ENCODE data around the gene PLD1. TPM values are rescaled to one million over a fixed set of nuclear protein-coding genes. Genes with fewer than 3 reads are reported as not detected.

Gene PLD1
- polyA plus RNA-seq, 10 donors: 11.3 to 23.1 (median 16.1) TPM

DNA sequence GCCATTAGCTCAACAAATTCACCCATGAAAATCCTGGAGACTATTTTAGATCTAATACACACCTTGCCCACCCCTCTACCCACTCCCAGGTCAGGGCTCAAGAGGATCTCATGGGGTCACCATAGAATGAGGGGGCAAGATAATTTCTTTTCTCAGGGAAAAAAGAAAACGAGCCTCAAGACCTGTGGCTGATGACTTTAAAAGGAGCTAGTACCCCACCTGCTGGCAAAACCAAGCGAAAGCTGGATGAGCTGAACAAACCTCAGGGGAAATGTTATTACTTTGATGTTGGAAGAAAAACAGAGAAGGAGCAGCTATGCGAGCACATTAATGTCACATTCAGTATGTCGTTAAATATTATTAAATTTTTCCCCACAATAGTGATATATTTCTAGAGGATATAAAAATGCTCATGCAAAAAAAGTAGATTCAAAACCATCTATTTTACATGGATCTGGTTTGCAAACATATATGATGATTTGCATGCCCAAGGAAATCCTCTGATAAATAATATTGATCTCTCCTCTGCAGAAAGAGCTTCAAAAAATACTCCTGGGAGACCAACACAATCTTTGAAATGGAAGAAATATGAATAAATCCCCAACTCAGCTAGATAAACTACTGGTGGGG lies 37.7 kb downstream of the PLD1 start:
- DNase-seq: peak; percentile 59 to 86 (median 68)

DNA sequence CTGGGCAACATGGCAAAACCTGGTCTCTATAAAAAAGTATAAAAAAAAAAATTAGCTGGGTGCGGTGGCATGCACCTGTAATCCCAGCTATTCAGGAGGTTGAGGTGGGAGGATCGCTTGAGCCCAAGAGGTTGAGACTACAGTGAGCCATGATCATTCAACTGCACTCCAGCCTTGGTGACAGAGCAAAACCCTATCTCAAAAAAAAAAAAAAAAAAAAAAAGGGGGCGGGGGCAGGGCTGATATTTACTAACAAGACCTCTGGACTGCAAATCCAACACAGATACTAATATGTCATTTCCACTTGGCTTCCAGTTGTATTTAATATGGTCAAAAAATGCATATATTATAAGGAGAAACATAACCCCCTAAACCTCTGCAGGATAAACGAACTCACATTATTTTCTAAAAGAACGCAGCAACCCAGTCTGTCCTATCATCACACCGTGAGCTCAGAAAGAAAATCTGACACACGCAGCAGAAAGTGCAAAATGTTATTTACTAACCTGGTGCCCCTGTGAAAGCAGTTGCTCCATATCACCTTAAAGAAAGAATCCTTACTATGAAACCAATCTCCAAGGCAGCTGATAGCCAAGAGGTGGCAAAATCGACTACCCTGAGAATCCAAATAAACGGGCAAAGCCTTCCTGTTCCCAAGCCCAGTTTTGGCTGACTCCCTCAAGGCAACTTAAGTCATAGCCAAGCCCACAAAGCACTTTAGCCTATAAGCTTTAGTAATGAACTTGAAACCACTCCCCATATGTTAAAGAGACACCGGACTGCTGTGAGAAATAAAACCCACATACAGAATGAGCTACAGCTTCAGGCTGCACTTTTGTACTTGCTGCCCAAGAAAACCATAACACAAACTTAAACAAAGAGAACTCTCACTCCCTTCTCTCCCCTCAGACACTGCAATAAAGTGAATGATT lies 39.3 kb downstream of the PLD1 start:
- peak; percentile 84 to 94 (median 87) for DNase-seq

DNA sequence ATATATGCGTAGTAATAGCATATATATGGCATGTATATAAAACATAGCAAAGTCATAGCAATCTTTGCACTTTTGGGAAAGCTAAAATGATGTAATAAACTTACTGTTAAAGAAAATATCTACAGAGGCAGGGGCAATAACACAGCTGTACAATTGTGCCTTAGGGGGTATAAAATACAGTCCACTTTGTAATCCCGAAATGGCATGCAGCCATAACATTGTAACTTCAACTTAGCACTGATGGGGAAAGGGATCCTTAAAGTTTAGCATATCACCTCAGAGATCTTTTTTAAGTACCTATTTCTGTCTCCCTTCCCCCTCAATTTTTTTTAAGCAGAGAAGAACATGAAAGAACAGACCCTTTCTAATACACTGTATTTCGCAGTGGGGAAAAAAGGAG lies 40.8 kb downstream of the PLD1 start:
- DNase-seq: no peak

DNA sequence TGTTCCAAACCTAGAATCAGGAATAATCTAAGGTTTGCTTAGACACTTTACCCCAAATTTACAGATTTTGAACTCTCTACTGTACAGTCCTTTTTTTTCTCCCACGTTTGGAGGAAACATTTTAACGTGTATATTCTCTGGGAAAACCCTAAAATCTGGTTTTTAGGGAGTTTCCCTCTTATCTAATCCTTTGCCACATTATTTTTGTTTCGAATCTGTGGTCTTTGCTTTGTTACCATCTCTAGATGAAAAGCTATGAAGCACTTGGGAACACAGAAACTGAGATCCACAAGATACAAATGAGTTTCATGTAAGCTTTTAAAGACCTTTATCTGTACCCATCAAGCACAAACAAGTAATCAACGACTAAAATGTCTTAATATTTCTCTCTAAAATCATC lies 41.3 kb downstream of the PLD1 start:
- no peak for DNase-seq

DNA sequence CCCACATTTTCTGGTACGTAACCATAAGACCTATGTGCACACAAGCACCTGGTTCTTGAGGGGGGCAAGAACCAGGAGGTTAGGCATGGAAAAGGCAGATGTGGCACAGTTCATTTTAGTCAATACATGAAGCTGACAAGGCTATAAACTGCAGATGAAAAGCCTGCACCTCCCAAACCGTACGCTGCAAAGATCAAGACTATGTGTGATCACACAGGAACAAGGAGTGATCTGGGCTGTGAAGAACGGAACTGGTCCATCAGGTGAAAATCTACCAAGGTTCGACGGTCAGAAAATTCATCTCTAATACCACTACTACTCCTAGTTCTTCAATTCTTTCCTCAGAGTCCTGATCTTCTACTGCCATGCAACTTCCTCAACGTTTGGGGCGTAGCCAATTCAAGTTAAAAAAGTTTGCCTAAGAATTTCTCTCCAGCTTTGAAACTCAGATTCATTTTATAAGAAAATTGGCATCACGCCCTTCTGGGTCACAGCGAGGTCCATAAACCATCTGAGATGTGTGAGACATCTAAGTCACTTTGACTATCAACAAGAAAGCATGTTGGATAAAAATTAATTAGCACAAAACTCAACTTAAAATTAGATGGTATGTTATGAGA lies 41.9 kb downstream of the PLD1 start:
- no peak for DNase-seq

DNA sequence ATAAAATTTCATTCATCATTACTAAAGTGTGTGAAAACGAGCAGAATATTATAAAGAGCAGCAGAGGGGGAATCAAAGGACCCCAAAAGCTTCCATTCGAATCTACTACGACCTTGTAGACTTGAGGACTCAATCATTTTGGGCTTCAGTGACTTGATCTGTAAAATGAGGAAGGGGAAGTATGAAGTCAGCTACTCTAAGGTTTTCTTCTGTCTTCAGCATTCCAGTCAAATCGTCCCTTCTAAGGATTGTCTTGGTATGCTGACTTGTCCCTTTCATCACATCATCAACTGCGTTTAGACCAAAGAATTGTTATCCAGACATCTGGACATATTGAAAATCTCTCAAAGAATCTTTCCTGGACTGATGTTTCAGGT lies 44.8 kb downstream of the PLD1 start:
- no peak for DNase-seq

DNA sequence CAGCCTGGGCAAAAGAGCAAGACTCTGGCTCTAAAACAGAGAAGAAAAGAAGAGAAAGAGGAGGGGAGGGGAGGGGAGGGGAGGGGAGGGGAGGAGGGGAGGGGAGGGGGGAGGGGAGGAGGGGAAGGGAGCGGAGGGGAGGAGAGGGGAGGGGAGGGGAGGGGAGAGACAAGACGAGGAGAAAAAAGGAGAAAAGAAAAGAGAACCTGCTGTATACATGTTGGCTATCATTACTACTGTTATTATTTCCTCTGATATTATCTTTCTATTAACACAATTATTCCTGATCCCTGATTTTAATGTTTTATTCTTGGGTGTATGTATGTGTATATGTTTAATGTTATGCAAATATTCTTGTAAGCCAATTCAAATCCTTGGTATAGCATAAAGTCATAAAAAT lies 46.9 kb downstream of the PLD1 start:
- no peak for DNase-seq

DNA sequence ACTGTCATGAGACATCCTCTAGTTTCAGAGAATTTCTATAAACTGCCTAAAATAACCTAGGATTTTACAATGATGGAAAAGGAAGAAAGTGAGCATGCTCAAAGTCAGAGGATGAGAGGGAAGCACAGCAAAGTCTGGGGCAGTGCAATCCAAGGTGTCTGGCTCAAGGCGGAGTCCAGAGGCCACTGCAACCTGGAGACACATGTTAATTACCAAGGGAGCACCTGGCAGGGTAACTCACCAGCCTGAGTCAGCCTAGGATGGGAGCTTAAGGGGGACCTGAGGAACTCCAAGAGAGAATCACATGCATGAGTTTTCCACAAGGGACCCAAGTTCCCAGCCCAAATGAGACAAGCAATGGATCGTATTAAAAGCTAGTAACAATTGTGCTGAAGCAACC lies 49.8 kb downstream of the PLD1 start:
- no peak for DNase-seq

DNA sequence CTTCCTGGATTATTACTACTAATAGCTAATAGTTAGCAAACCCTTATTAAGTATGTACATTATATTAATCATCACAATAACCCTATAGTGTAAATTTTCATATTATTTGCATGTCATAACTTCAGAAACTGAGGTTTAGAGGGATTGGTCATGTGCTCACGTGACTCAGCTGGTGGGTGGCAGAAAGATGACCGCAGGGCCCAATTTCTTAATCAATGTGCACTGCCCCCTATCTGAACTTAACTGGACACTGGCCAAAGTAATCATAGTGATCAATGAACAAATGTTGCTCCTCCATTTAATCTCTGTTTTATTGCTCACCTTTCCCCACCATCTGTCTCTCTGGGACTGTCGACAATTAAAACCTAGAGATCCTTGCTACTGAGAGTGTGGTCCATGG lies 52.2 kb downstream of the PLD1 start:
- no peak for DNase-seq

DNA sequence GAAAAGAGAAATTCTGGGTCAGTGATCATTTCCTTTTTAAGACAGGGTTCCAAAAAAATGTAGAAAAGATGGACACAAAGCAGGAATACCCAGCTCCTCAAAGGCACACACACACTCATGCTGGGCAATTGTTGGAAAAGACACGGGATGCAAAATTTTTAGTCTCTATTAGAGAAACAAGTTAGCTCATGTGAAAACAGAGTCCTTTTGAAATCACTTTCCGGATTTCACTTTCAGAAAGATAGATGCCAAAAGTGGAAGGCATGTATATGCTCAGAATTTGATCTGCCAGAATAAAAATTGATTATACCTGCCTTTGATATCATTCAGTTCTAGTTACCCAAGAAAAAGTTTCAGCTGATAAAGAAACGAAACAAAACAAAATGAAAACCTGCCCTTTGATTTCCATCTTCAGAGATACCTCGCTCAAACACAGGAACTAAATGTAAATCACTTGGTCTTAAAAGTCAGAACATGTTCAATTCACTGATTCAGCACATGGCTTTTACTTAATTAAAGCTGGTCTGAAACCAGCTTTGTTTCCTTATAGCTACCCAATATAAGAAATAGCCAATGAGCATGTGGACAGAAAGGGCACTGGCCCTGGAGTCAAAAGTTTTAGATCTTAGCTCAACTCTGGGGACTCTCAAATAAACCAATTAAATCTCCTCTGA lies 52.8 kb downstream of the PLD1 start:
- DNase-seq: no peak

DNA sequence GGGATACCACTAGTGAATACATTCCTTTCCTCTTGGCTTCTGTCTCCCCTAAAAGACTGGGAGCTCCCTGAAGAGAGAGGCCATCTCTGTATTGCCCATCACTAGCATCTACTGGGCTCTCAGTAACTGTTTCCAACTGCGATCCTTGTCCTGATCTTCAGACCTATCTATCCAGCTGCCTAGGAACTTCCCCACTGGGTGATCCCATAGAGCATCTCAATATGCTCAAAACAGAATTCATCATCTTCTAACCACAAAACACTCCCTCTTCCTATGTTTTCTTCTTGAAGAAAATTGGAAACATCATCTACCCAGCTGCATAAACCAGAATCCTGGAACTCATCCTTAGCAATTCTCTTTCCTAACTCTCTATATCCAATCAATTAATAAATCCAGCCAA lies 54.6 kb downstream of the PLD1 start:
- DNase-seq: peak in 2 of 3 donors; percentile 58 to 85

DNA sequence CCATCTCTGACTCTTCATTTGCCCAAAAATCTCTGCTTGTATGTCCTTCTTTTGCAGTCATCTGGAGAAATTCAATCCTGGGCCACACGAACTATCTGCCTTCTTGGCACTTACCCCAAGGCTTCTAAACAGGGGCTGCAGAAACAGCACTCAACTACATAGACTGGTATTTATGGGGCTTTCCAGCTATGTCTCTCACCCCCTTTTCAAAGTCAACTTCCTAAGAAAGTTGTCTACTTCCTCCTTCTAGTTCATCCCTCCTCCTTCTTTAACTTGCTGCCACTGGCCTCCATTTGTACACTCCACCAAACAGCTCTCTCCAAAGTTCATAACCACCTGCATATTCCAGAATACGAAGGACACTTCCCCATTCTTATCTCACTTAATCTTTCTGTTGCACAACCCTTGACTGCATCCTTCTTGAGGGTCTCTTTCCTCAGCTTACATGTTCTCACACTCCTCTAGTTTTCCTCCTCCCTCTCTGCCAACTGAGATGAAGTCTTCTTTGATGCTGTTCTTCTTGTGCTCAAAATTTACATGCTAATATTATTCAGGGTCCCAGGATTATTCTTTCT lies 55.2 kb downstream of the PLD1 start:
- no peak for DNase-seq

DNA sequence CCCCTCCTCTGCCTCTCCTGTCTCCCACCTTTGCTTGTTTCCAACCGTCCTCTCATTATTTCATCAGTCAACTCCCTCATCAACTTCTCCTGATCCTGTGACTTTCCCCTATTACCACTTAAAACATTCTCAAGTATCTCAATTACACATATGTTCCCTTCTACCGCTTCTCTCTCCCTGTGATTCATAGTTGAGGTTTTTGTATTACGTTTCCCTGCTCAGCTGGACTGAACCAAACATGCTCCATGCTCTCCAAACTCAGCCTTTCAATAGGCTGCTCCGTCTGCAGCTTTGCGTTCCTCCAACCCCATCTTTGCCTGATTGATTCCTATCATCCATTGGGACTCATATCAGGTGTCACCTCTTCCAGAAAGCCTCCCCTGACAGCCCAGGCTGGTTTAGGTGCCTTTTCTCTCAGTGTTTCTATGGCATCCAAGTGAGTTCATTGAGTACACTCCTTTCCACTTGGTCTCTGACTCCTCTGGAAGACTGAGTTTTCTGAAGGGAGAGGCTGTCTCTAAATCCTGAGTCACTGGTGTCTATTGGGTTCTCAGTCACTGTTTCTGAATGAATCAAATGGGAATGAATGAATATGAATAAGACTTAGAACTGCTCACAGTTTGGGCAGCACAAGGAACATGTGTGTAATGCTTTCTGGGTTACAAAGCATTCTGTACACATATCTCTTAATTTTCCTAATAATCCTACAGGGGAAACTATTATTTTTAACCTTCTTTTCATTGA lies 56.4 kb downstream of the PLD1 start:
- peak in 1 of 3 donors; percentile 60 for DNase-seq

DNA sequence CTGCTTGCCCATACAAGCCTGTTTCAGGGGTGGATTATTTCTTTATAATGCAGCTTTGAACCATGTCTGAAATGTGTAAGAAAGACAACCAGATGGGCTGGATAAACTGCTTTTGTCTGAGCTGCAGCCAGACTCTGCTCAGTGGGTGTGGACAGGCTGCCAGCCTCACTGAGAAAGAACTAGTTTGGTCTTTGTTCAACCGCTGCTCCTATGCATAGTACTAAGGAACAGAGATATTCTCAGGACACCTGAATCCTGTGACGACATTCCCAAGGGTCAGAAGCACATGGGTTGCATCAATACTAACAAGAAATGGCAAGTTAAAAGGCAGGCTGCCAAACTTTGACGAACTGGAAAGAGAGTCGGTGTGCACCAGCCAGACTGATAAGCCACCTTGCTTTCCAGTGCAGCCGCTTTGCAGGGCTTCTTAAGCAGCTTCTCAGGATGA lies 57.2 kb downstream of the PLD1 start:
- DNase-seq: no peak

DNA sequence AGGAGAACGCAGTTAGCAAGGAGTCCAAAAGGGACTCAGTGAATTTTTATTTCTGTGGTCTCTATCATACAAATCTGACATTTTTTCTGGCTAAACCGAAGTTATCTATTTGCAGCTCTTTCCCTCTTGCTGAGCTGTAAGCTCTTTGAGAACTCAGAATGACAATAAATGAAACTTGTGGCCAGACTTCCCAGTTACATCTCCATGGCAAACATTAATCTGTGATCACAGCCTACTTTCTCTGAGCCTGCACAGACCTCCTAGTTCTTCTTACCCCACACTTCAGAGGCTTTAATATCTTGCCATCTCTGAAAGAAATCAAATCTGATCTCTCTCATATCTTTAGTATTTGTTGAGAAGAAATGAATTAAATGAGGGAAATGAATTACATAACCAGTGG lies 58.0 kb downstream of the PLD1 start:
- no peak for DNase-seq

DNA sequence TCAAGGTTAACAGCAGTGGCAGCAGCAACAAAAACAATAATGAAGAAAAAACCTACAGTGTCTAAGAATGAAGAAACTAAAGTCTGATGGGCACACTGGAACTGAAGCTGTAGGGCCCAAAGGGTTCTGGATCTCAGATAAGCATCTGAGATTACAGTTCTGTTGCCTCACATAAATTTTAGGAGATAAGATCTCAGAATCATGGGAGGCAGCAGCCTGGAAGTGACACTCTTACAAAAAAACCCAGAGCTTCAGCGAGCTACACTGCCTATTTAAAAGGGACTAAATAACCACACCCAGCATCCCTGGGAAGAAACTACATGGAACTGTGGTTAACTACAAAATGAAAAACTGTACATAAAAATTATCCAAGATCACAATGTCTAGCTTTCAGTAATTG lies 61.2 kb downstream of the PLD1 start:
- no peak for DNase-seq

DNA sequence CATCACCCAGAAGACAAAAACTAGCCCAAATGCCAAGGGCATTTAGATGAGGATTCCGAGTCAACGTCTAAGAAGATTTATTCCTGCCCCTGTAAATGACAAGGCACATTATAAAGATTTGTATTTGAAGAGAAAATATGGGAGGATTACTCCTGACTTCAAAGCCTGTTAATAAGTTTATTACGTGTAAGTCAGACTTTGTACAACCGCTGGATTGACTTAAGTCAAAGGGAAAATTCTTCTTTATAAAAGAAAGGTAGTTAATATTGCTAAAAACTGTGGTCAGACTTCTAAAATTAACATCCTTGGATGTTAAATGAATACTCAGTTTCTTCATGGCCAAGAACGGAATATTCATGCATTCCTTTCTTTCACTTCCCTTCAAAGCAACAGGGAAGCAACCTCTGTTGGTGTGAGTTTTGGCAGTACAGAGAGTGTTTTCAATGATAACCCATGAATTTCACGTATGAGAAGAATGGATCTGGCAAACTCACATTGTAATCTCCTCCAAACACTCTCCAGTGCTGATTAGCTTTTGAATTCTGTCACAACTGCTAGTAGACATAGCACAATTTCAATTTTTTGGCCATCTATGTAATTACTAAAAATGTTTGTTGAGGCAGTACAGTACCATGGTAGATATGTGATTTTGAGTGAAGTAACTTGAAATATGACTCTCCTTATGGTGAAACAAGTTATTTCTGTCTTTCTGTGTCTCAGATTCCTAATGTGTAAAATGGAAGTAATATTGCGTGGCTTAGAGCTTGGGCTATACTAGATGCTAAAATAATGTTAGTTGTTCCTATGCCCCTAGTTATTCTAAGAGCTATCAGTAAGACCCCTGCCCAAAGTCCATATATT lies 62.0 kb downstream of the PLD1 start:
- DNase-seq: no peak

DNA sequence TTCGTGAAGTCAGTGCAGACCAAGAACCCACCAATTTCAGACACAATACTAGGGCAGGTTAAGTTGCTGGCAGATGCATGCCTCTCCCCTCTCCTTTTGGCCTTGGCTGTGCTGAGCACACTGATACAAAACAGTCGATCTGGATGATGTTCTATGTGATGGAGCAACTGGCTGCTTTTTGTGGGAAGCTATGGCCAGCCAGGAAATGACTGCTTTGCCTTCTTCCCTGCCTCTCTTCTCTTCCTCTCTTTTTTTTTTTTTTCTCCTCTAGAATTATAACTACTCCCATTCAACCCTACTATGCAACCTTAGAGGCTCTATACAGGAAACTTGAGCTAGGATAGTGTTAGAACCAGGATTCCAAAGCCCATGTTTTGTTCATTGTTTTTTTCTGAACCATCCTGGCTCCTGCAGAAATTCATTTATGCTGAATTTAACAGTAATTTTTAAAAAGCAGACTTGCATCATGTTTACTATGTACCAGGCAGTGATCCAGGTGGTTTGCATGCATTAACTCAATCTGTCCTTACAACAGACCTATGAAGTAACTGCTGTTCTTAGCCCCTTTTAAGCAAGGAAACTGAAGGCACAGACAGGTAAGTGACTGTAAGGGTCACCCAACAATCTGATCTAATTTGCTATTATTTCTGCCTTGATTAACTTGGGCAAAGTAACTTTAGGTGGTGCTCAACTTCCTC lies 62.9 kb downstream of the PLD1 start:
- no peak for DNase-seq

Data from muscle of back (tissue), 11 donors.